Ovary (tissue), 9 donors: ENCODE results near the gene LYL1. TPM values are rescaled to one million over a fixed set of nuclear protein-coding genes. Genes with fewer than 3 reads are reported as not detected.

ENCODE experiments used
- DNase-seq, 5 donors: peaks; one replicate each; pipeline ENCODE4 v3.0.0-alpha.2; 2019 to 2020
- H3K27ac ChIP-seq, 2 donors: fragments of 200-600 bp; one replicate each; pipeline versions ENCODE4 v1.5.1 to v1.8.0; 2019 to 2022
- H3K27me3 ChIP-seq: fragments of 200-600 bp; one replicate; pipeline ENCODE4 v1.8.0; 2022
- H3K36me3 ChIP-seq: fragments of 200-600 bp; sonication (generic); one replicate; pipeline ENCODE4 v1.5.1; 2019
- H3K4me1 ChIP-seq: one replicate; pipeline ENCODE4 v1.8.1; 2013; ENCODE audit warnings: mild to moderate bottlenecking, moderate library complexity; ENCODE audit not compliant: insufficient read depth
- H3K4me3 ChIP-seq: fragments of 200-600 bp; sonication (generic); one replicate; pipeline ENCODE4 v1.5.1; 2017
- H3K9me3 ChIP-seq, 2 donors: fragments of 200-600 bp in 1 of 2; sonication (generic) in 1 of 2; one replicate each; pipeline versions ENCODE4 v1.5.1 to v1.8.1; 2013 to 2019; ENCODE audit warnings: mild to moderate bottlenecking in 1 of 2, moderate library complexity in 1 of 2
- CTCF ChIP-seq, 3 donors: fragments of 450-650 bp in 2 of 3; fragments of 200-600 bp in 1 of 3; IDR thresholded peaks; one replicate each; pipeline versions ENCODE4 v1.5.1 to v1.8.0; 2016 to 2022; ENCODE audit warnings: antibody characterized with exemption in 3 of 3, mild to moderate bottlenecking in 1 of 3
- EP300 ChIP-seq: sonication (generic); formaldehyde crosslinking; IDR thresholded peaks from one replicate; pipeline ENCODE4 v1.6.1; 2017; ENCODE audit warnings: antibody characterized with exemption
- POLR2A ChIP-seq: fragments of 450-650 bp; IDR thresholded peaks from one replicate; pipeline ENCODE4 v1.6.1; 2017; ENCODE audit warnings: antibody characterized with exemption, mild to moderate bottlenecking, moderate library complexity
- WGBS, 3 donors: extraction: QIAGEN DNeasy Blood & Tissue Kit in 1 of 3; methylation state at CpG; one replicate each; pipeline versions ENCODE4 v1.1.5 to v1.1.7; 2013 to 2017; 5-methylcytosine and 5-hydroxymethylcytosine counted together
- intact Hi-C, 4 donors: fragments of 100-400 bp; cut with DNase I; formaldehyde crosslinking; loops; one replicate each; pipeline versions ENCODE4 v1.11.0 to v1.15.1; 2022 to 2023
- polyA plus RNA-seq, 2 donors: library from polyadenylated mRNA; stranded (reverse); fragments of 200-250 nt in 1 of 2; fragments of 350-450 nt in 1 of 2; fragmentation: Illumina TruSeq in 1 of 2; extraction: RNeasy Lipid Tissue Mini Kit (QIAGEN cat#74804) in 1 of 2; gene quantifications; one replicate each; pipeline ENCODE4 v1.2.3, GENCODE V29; 2013 to 2014
- total RNA-seq, 7 donors: library from RNA; depleted of rRNA in 2 of 7; stranded (reverse); fragments of >200 nt in 2 of 7; fragmentation: NEBNext Ultra II Directional in 3 of 7; extraction: Animal tissue kit (Norgen Biotek cat#: 25700) in 3 of 7; gene quantifications; one replicate each; pipeline versions ENCODE4 v1.1.0 to v1.2.4, GENCODE V29; 2016 to 2023
- donor health status: DM: no; HTN: no; CAD: no; lungs with moderate emphysema.
- donor health status: DM: no; HTN: no; CAD: no.
- donor health status: Bipolar disorder and iron deficiency.
- donor health status: DM: yes; HTN: yes; CAD: no.
- donor health status: DM: no; HTN: no; CAD: no.
- donor health status: DM: yes; HTN: yes; CAD: no.

Gene LYL1
- total and polyA plus RNA-seq, 9 donors = 0.90 to 7.4 (median 5.0) TPM

GRCh38 chr19:13095934-13096927, 6.4 kb downstream of the LYL1 start:
- intact Hi-C loops = loop anchor here in 2 of 4 donors (2.0 to 5.0 kb wide), 3 partner anchors 56 to 119 kb away; partner anchors contain the start of genes IER2 (in 1 of the 2) and STX10 (in 1 of the 2)

GRCh38 chr19:13095393-13095784, 7.3 kb downstream of the LYL1 start:
- H3K4me1 ChIP-seq = peaks cover 22% of the 10 kb centered on the region
- intact Hi-C loops = loop anchor here in 2 of 4 donors (2.0 to 5.0 kb wide), 3 partner anchors 57 to 119 kb away; partner anchors contain the start of genes IER2 (in 1 of the 2) and STX10 (in 1 of the 2)
- DNase-seq = peak in 2 of 5 donors; percentile 49 to 61
- WGBS, 3 donors = 68 to 71% (median 71%) methylated on average over 22 to 25 of the region's 25 CpGs
- H3K9me3 ChIP-seq = no peaks in the 10 kb centered on the region
- H3K27me3 ChIP-seq = no peaks in the 10 kb centered on the region
- no peaks in the 10 kb centered on the region for H3K36me3 ChIP-seq
- no peak overlapping the region for H3K4me3 ChIP-seq
- peak overlapping the region in 1 of 2 donors; percentile 66 for H3K27ac ChIP-seq
- TF ChIP-seq CTCF (IDR thresholded peaks at IDR 0.05) (no peak), POLR2A (no peak), EP300 (no peak)

More at GRCh38 chr19:13095934-13096927, 6.4 kb downstream of the LYL1 start:
- peak overlapping the region; percentile 37 to 66 for H3K27ac ChIP-seq
- no peaks in the 10 kb centered on the region for H3K27me3 ChIP-seq
- H3K4me1 ChIP-seq = peaks cover 14% of the 10 kb centered on the region
- H3K4me3 ChIP-seq = no peak overlapping the region
- no peaks in the 10 kb centered on the region for H3K36me3 ChIP-seq
- WGBS, 3 donors = 58 to 67% (median 59%) methylated on average over 42 to 44 of the region's 44 CpGs
- TF ChIP-seq POLR2A = no peak
- no peak for TF ChIP-seq CTCF (IDR thresholded peaks at IDR 0.05)
- TF ChIP-seq EP300 = no peak
- no peaks in the 10 kb centered on the region for H3K9me3 ChIP-seq
- DNase-seq = peak in 4 of 5 donors; percentile 56 to 71 (median 57)

- H3K4me3 ChIP-seq = no peak overlapping the region
- intact Hi-C loops = loop anchor here in 2 of 4 donors (2.0 to 5.0 kb wide), 3 partner anchors 57 to 118 kb away; partner anchors contain the start of genes IER2 (in 1 of the 2) and STX10 (in 1 of the 2)
- no peaks in the 10 kb centered on the region for H3K9me3 ChIP-seq
- H3K27me3 ChIP-seq = no peaks in the 10 kb centered on the region
- DNase-seq = peak in 1 of 5 donors; percentile 36
- H3K36me3 ChIP-seq = no peaks in the 10 kb centered on the region
- H3K27ac ChIP-seq = peak overlapping the region in 1 of 2 donors; percentile 66
- WGBS, 3 donors = 65 to 73% (median 70%) methylated on average over 15 to 16 of the region's 16 CpGs
- TF ChIP-seq POLR2A = no peak
- TF ChIP-seq EP300 = no peak
- TF ChIP-seq CTCF (IDR thresholded peaks at IDR 0.05) = no peak
- peaks cover 27% of the 10 kb centered on the region for H3K4me1 ChIP-seq
These were observed 7.8 kb downstream of the LYL1 start for GRCh38 chr19:13094771-13095392.

- intact Hi-C loops = loop anchor here in 2 of 4 donors (2.0 kb wide), 2 partner anchors 109 to 117 kb away; no protein-coding TSS in a partner anchor
- TF ChIP-seq CTCF (IDR thresholded peaks at IDR 0.05) (peak in 1 of 3 donors; percentile 17), EP300 (no peak)
- H3K36me3 ChIP-seq = no peaks in the 10 kb centered on the region
- no peaks in the 10 kb centered on the region for H3K9me3 ChIP-seq
- WGBS, 3 donors = 52 to 66% (median 59%) methylated on average over 5 of the region's 5 CpGs
- DNase-seq = peak in 2 of 5 donors; percentile 63 to 65
- no peak overlapping the region for H3K4me3 ChIP-seq
- H3K27ac ChIP-seq = peak overlapping the region in 1 of 2 donors; percentile 87
- H3K4me1 ChIP-seq = peaks cover 31% of the 10 kb centered on the region
- H3K27me3 ChIP-seq = no peaks in the 10 kb centered on the region
These were observed 8.6 kb downstream of the LYL1 start for GRCh38 chr19:13094106-13094504.
